T-helper 22 cell (primary cell): ENCODE data around the gene CTTNBP2.

Source experiments
- DNase-seq: peaks from one replicate; pipeline ENCODE4 v3.0.0-alpha.2; 2020; ENCODE audit warnings: low read depth

The CTTNBP2 gene

DNA sequence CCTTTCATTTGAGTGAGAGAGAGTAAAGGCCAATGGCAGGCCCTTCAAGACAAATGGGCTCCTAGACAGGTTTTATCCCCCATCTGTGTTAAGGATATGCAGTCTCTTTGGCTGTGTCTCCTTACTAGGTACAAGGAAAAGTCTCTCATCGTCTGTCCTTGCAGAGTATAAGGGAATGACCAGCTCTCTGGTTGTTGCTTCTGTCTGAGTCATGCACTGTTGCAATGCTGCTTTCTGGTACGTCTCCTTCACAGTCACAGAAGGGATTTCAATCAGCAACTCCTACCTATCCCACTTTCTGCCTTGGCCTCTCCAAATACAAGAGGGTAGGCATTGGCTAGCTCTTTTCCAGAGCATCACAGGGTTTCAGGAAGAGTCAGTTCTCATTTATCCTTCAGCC, 48.1 kb downstream of the CTTNBP2 start:
- no peak for DNase-seq

DNA sequence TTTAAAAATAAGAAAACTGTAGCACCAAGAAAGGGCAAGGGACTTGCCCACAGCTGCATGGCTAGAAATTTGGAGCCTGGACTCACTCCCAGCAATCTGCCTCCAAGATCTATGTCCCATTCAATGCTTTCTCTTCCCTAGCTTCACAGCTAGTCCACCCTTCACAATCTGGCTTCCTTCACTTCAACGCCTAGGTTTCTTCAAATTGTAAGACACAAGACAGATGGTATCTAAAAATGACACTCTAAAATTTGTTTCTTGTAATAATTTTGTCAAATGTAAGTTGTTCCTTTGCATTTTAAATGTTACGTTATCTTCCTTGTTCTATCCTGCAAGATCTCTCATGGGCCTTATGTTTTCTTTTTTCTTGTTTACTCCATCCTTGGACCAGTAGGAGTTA, 48.6 kb downstream of the CTTNBP2 start:
- no peak for DNase-seq

DNA sequence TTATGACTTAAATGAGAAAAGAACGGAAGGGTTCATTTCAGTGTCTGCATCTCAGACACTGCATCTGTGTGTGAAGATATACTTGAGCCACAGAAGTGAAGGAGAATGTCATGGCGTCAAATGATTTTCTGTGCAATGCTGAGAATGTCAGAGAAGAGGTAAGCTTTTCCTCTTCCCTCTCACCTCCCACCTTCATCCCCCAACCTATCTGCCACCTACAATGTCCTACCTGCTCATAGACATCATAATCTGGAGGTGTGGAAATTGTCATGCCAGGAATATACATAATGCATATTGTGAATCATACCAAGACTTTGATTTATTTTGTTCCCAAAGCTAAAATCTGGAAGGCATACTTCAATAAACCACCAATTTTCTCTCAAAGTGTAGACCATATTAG, 53.7 kb downstream of the CTTNBP2 start:
- DNase-seq: no peak

DNA sequence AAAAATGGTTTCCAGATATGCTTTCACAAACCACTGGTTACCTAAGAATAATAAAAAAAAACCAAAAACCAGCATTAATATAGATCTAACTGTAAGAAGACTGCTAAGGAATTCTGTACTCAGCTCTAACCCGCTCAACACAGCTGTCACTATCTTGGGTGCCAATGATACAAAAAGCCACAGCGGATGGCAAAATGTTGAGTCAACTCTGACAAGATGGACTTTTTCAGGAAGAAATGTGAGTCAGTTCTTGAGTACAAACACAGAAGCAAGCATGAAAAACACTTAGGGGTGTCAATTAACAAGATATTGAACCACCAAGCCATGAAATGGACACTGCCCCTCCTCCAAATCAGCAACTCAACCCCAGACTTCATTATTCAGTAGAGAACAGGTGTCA, 55.0 kb downstream of the CTTNBP2 start:
- DNase-seq: no peak

- DNase-seq: no peak
Measured at GRCh38 chr7:117816727-117817126, 56.5 kb downstream of the CTTNBP2 start.

GRCh38 chr7:117811696-117812095, 61.5 kb downstream of the CTTNBP2 start:
- DNase-seq: no peak

DNA sequence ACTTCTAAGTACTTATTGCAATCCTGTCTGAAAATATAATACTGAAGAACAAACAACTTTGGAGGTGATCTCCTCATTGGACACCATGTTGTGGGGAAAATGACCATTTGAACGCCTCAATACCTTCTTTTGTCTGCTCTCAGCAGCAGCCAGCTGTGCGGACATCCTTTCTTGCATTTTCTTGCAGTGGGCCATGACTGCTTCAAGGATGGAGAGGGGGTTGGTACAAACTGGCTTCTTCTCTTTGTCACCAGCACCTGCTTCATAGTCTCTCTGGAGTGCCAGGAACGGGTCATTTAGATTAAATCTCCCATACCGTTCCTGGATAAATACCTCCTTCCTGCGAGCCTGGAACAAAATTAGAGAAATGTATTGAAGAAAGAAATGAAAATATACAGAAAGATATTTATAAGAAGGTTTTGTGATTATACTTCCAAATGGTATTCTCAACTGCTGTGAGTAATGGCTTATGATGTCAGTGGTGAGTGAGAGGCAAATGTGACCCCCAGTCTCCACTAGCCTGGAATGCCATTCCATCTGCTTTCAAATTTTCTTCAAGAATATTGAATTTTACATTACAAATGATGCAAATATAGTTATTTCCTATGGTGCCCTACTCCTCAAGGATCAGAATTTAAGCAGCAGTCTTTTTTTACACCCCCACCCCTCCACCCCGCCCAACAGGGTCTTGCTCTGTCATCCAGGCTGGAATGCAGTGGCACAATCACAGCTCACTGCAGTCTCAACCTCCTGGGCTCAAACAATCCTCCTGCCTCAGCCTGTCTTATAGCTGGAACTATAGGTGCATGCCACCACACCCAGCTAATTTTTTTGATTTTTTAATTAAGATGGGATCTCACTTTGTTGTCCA, 62.4 kb downstream of the CTTNBP2 start:
- no peak for DNase-seq

DNA sequence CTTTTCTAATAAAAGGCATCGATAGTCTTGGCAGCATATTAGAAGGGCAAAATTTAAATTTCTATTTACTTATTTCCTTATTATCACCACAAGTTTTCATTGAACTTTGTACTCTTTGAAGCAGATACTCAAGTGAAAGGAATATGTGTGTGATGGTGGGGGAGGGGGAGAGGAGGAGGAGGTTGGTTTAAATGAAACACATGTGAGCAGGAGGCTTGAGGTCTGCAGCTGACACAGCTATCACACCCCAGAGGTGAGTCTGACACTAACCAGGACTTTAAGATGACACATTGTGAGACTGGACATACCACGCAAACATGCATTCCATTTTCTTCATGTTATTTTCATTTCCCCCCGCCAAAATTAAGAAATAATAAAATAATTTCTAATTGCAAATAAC, 63.3 kb downstream of the CTTNBP2 start:
- no peak for DNase-seq

- no peak for DNase-seq
Measured at GRCh38 chr7:117808910-117809705, 64.1 kb downstream of the CTTNBP2 start.

DNA sequence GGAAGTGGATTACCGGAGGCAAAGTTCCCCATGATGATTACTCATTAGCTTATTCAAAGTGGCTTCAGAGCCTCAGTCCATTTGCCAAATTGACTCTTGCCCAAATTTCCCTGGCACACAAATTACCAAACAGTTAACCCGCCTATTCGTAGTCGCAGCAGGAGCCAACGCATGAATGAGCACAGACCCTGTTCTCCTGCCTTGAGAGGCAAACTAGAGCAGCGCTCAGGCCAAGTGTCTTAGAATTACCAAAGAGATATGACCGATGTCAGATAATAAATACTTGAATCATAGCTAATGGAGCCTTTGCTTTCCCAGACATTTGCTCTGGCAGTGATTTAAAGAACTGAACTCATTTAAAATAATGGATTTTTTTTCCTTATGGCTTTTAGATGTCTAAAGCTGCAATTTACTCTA, 64.9 kb downstream of the CTTNBP2 start:
- no peak for DNase-seq

DNA sequence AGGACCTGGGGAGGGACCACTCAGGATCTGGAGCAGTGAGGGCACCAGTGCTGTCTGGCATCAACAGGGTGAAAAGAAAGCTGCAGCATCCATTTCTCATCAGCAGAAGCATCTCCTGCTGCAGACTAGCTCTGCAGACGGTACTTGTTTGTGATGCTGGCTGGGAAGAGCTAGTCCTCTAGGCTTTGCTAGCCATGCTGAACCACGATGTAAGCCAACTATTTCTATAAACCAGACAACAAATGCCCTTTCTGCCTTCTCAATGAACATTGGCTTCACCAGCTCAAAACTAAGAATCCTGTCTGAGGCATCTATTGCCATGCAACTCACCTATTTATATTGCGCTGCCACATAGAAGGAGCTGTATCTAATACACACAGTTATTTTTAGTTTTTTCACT, 65.6 kb downstream of the CTTNBP2 start:
- DNase-seq: no peak

- no peak for DNase-seq
Measured at GRCh38 chr7:117806011-117806410, 67.2 kb downstream of the CTTNBP2 start.

DNA sequence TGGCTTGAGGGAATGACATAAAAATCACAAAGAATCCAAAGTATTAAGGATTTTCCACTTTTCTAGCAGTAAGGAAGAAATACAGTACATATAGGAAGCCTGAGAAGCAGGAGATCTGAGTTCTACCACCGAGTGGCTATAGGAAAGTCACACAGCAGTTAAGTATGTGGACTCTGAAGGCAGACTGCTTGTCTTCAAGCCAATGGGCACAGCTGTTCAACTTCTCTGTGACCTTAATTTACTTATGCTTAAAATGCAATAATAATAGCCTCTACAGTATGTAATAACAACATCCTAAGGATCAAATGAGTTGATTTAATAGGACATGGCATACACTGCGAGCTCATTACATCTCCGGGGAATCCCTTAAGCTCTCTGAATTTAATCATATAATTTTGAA, 68.0 kb downstream of the CTTNBP2 start:
- no peak for DNase-seq

DNA sequence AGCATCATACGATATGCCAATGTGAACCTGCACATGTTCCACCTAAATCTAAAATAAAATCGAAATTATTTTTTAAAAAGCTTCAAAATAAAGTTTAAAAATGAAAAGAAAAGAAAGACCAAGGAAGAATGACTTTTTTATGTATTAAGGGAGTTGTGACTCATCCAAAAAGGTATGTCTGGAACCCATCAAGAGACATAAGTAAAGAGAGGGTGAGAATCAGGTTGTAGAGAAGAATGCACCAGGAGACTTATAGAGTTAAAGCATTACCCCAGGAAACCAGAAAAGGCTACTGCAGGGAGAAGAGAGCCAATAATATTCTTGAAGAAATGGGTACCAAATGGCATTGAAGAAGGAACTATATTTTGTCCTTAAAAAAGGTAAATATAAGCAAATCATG, 69.8 kb downstream of the CTTNBP2 start:
- no peak for DNase-seq

- DNase-seq: no peak
Measured at GRCh38 chr7:117802660-117803059, 70.6 kb downstream of the CTTNBP2 start.

DNA sequence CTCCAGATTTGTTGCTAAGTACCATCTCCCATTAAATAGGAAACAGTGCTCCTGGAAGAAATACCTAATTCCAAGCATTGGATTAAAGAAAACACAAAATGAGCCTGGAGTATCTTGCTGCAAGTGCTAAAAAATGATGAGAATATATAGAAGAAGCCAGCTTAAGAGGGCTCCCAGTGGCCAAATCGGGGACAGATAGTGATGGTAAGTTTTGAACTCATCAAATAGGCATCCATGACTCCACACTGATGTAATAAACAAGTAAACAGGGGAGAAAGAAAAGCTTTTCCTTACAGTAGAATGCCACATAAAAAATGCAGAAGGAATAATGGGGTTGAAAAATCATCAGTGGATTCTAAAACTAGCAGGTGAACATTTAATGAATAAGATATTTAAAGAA, 72.4 kb downstream of the CTTNBP2 start:
- no peak for DNase-seq

DNA sequence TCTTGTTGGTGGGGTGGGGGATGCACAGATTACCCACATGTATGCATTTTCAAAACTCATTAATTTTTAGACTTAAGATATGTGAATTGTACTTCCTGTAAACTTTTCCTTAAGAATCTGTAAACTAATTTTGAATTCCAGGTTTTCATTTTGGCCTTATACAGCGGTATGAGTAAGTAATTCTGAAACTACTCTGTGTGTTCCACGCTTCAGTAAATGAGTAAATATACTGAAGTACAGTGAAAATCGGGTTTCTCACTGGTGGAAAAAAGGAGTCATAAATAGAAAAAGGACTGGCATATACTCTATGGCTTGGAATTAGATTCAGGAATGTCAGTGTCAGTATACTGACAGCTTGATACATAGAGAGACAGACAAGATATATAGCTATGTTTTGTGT, 72.8 kb downstream of the CTTNBP2 start:
- no peak for DNase-seq

DNA sequence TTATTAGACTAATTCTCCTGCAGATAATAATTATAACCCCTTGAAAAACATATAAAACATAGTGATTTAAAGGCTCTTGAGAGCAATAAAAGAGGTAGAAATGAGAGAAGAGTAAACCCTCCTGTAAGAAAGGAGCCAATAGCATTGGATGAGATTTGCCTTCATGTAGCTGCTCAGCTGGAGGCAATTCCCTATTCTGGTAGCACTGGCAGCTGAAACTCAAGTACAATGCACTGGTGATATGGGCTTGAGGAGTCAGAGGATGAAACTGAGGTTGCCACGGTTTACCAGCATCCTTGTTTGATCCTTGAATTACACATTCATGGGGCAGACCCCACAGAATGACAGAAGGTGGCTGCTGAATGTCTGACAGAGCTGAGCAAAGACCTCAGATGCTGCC, 76.4 kb downstream of the CTTNBP2 start:
- no peak for DNase-seq

- no peak for DNase-seq
Measured at GRCh38 chr7:117793976-117794375, 79.3 kb downstream of the CTTNBP2 start.

DNA sequence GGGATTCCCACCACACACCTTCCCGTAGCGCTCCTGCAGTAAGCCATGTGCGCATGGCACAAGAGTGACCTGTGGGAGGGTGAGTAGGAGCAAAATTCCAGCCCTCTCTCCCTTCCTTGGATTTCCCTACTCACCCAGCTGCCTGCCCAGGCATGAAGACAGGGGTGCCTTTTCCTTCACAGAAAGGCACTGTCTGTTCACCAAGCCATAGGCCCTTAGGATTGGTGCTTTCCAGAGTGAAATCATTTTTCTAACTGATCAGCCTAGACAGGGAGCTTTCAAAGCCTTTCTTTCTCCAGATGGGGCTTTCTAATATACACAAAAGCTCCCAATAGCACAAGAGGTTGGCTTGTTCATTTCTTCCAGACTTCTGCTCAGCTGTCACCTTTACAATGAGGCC, 79.7 kb downstream of the CTTNBP2 start:
- no peak for DNase-seq

- DNase-seq: no peak
Measured at GRCh38 chr7:117791877-117792780, 81.1 kb downstream of the CTTNBP2 start.

DNA sequence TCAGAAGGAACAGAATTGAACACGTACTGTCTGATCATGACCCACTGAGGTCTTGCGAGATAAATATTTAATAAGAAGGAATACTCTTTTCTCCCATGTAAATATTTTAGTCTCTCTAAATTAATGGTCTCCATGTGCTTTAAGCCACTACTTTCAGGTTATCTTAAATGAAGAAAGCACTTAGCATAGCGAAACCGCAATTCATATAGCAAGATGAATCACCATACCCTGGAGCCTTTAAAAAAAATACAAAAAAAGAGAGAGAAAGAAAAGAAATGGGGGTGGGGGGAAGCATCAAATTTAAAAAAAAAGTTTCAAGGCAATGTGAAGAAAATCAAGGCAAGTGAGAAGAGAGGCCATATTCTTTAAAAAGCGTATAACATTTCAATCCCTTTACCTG, 82.5 kb downstream of the CTTNBP2 start:
- no peak for DNase-seq
